Measurements from ENCODE around the gene FBXL17.

- TF ChIP-seq NR1H2 (CRISPR knock-in tag; IDR thresholded peaks at IDR 0.05) = no peak
- TF ChIP-seq, protein P1, sequence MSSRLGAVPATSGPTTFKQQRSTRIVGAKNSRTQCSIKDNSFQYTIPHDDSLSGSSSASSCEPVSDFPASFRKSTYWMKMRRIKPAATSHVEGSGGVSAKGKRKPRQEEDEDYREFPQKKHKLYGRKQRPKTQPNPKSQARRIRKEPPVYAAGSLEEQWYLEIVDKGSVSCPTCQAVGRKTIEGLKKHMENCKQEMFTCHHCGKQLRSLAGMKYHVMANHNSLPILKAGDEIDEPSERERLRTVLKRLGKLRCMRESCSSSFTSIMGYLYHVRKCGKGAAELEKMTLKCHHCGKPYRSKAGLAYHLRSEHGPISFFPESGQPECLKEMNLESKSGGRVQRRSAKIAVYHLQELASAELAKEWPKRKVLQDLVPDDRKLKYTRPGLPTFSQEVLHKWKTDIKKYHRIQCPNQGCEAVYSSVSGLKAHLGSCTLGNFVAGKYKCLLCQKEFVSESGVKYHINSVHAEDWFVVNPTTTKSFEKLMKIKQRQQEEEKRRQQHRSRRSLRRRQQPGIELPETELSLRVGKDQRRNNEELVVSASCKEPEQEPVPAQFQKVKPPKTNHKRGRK (CRISPR knock-in tag; IDR thresholded peaks at IDR 0.05; ENCODE audit: borderline replicate concordance) = no peak
- TF ChIP-seq FOXK1 (CRISPR knock-in tag; IDR thresholded peaks at IDR 0.05) = no peak
- TF ChIP-seq, protein P2, sequence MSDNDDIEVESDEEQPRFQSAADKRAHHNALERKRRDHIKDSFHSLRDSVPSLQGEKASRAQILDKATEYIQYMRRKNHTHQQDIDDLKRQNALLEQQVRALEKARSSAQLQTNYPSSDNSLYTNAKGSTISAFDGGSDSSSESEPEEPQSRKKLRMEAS (CRISPR knock-in tag; IDR thresholded peaks at IDR 0.05) = no peak
- no peak for TF ChIP-seq TEAD4 (CRISPR knock-in tag; IDR thresholded peaks at IDR 0.05)
- no peak for TF ChIP-seq NR2C2 (CRISPR knock-in tag; IDR thresholded peaks at IDR 0.05)
- TF ChIP-seq, protein P3, sequence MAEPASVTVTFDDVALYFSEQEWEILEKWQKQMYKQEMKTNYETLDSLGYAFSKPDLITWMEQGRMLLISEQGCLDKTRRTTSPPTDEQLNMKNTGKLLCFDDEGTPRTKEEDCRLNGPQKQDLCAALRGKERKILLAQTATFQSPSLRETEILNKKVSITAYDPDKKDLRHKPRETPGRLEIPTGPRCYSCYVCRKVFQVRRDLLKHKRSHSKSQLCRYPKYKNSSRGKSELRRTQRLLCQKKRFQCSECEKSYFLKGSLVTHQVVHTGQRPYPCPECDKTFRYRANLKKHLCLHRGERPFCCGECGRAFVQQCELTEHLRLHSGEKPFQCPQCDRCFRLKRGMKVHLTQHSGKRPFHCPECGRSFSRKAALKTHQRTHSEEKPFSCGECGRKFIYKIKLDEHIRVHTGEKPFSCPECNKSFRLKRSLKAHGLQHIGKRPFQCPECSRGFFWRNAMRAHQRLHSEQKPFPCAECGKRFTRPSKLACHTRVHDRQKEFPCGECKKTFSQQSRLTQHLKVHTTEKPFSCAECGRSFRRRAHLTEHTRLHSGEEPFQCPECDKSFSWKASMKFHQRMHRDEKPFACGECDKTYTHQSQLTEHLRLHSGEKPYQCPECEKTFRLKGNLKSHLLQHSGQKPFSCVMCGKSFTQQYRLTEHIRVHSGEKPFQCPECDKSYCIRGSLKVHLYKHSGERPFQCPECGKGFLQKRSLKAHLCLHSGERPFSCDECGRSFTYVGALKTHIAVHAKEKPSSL (CRISPR knock-in tag; conservative IDR thresholded peaks at IDR 0.05) = no peak
Measured at GRCh38 chr5:108303086-108303485, 78.8 kb downstream of the FBXL17 start.

Data from WTC11 (cell line).